NCI-H2107 (cell line): Measurements from ENCODE around the gene HIVEP3.

Experiments
- DNase-seq: peaks from one replicate; lab custom pipeline; 2025; lab: John Stamatoyannopoulos, UW

HIVEP3 gene

GRCh38 chr1:41461790-41462679, 456.7 kb downstream of the HIVEP3 start:
- no peak for DNase-seq

- no peak for DNase-seq
Observed at GRCh38 chr1:41456847-41457540, 461.7 kb downstream of the HIVEP3 start.
